Spleen (tissue), 11 donors: Measurements from ENCODE around the gene MFSD6L. TPM values are rescaled to one million over a fixed set of nuclear protein-coding genes. Genes with fewer than 3 reads are reported as not detected.

Experiments
- DNase-seq: peaks from one replicate; pipeline ENCODE4 v3.0.0-alpha.2; 2020
- H3K27ac ChIP-seq, 8 donors: fragments of 200-600 bp; sonication (generic) in 7 of 8; 1 replicate in 4 of 8; 2 replicates in 4 of 8; pipeline versions ENCODE4 v1.5.0 to v1.8.0; 2016 to 2021; ENCODE audit warnings: inconsistent platforms in 4 of 8, mild to moderate bottlenecking in 4 of 8, moderate library complexity in 1 of 8
- H3K27me3 ChIP-seq, 7 donors: fragments of 200-600 bp; sonication (generic) in 6 of 7; replicated peaks in 1 of 7; 1 replicate in 4 of 7; 2 replicates in 3 of 7; pipeline versions ENCODE4 v1.5.0 to v1.8.0; 2016 to 2021; ENCODE audit warnings: inconsistent platforms in 3 of 7, mild to moderate bottlenecking in 1 of 7
- H3K36me3 ChIP-seq, 6 donors: fragments of 200-600 bp; sonication (generic) in 5 of 6; 1 replicate in 4 of 6; 2 replicates in 2 of 6; pipeline versions ENCODE4 v1.5.0 to v1.8.0; 2016 to 2021; ENCODE audit warnings: inconsistent platforms in 2 of 6
- H3K4me1 ChIP-seq, 6 donors: fragments of 200-600 bp; sonication (generic) in 5 of 6; 1 replicate in 3 of 6; 2 replicates in 3 of 6; pipeline versions ENCODE4 v1.5.0 to v1.8.0; 2016 to 2021; ENCODE audit warnings: inconsistent platforms in 3 of 6
- H3K4me3 ChIP-seq, 8 donors: fragments of 200-600 bp; sonication (generic) in 7 of 8; 1 replicate in 4 of 8; 2 replicates in 4 of 8; pipeline versions ENCODE4 v1.5.0 to v1.8.0; 2016 to 2021; ENCODE audit warnings: inconsistent platforms in 4 of 8, mild to moderate bottlenecking in 4 of 8, moderate library complexity in 2 of 8
- H3K9me3 ChIP-seq, 8 donors: fragments of 200-600 bp; sonication (generic) in 7 of 8; 1 replicate in 4 of 8; 2 replicates in 4 of 8; pipeline versions ENCODE4 v1.5.0 to v1.8.0; 2016 to 2021; ENCODE audit warnings: inconsistent platforms in 4 of 8
- CTCF ChIP-seq, 11 experiments: fragments of 200-600 bp in 7 of 11; fragments of 450-650 bp in 4 of 11; sonication (generic) in 4 of 11; IDR thresholded peaks in 8 of 11; conservative IDR thresholded peaks in 3 of 11; 1 replicate in 7 of 11; 2 replicates in 4 of 11; pipeline versions ENCODE4 v1.4.0 to v1.8.0; 2016 to 2021; ENCODE audit warnings: antibody characterized with exemption in 11 of 11, inconsistent platforms in 4 of 11, mild to moderate bottlenecking in 1 of 11
- POLR2A ChIP-seq, 3 donors: fragments of 450-650 bp; IDR thresholded peaks; one replicate each; pipeline ENCODE4 v1.5.1; 2017; ENCODE audit warnings: antibody characterized with exemption in 3 of 3, mild to moderate bottlenecking in 1 of 3
- POLR2AphosphoS5 ChIP-seq, 3 donors: sonication (generic); formaldehyde crosslinking; IDR thresholded peaks; one replicate each; pipeline ENCODE4 v1.5.1; 2017; ENCODE audit warnings: antibody characterized with exemption in 3 of 3
- WGBS, 5 donors: extraction: QIAGEN DNeasy Blood & Tissue Kit in 3 of 5; methylation state at CpG; one replicate each; pipeline versions ENCODE4 v1.1.5 to v1.1.7; 2013 to 2018; 5-methylcytosine and 5-hydroxymethylcytosine counted together
- intact Hi-C: fragments of 100-400 bp; cut with DNase I; formaldehyde crosslinking; loops from one replicate; pipeline ENCODE4 v1.15.0; 2023; ENCODE audit warnings: low total_unique reads
- polyA plus RNA-seq, 3 donors: library from polyadenylated mRNA; stranded (reverse); fragments of 200-250 nt; gene quantifications; one replicate each; pipeline ENCODE4 v1.2.1, GENCODE V29; 2013
- total RNA-seq, 7 donors: library from RNA; depleted of rRNA in 3 of 7; stranded (reverse); fragments of >200 nt in 3 of 7; fragmentation: NEBNext Ultra II Directional in 4 of 7; extraction: Animal tissue kit (Norgen Biotek cat#: 25700) in 4 of 7; gene quantifications; one replicate each; pipeline versions ENCODE4 v1.1.0 to v1.2.1, GENCODE V29; 2016 to 2021
- donor health status: healthy with polysubstance abuse.
- donor health status: DM: no; HTN: no; CAD: no; lungs with moderate emphysema.
- donor health status: DM: no; HTN: no; CAD: no.
- donor health status: Bipolar disorder and iron deficiency.
- donor health status: healthy.
- donor health status: DM: no; HTN: no; CAD: no.
- donor health status: DM: yes; HTN: yes; CAD: no.

MFSD6L gene
- total and polyA plus RNA-seq, 10 donors: 0.12 to 1.0 (median 0.37) TPM

DNA sequence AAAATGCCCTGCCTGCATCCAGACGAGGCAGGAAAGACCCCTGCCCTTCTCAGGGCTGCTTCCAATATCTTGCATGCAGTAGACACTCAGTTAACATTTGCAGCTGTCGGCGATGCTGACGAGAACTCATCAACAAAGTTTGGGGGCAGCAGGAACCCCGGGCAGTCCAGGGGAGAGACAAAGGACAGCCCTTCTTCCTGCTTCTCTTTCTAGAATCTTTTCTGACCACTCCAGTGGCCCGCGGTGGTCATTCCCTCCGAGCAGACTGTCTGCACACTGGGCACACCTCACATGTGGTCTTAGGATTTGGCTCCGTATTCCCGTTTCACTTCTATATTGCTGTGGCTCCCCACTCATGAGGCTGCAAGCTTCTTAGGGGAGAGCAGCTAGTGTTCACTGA is 31.0 kb upstream of the MFSD6L start:
- H3K4me3 ChIP-seq: no peak overlapping the region
- H3K9me3 ChIP-seq: peaks cover 0 to 2% (median under 1%) of the 10 kb centered on the region in 8 donors
- H3K4me1 ChIP-seq: peaks cover 0 to 4% (median 0%) of the 10 kb centered on the region in 6 donors
- peaks cover 0 to 22% (median 0%) of the 10 kb centered on the region in 7 donors for H3K27me3 ChIP-seq
- intact Hi-C loops: no loop called here
- 85 to 92% (median 86%) methylated on average over 10 of the region's 10 CpGs for WGBS, 5 donors
- DNase-seq: no peak
- no peak overlapping the region for H3K27ac ChIP-seq
- peaks cover 0 to 15% (median 0%) of the 10 kb centered on the region in 6 donors for H3K36me3 ChIP-seq
- TF ChIP-seq POLR2A (IDR thresholded peaks at IDR 0.05) (no peak), POLR2AphosphoS5 (IDR thresholded peaks at IDR 0.05) (no peak), CTCF (IDR thresholded peaks at IDR 0.05 in 8 of 11, conservative IDR thresholded peaks at IDR 0.05 in 3 of 11) (no peak)

DNA sequence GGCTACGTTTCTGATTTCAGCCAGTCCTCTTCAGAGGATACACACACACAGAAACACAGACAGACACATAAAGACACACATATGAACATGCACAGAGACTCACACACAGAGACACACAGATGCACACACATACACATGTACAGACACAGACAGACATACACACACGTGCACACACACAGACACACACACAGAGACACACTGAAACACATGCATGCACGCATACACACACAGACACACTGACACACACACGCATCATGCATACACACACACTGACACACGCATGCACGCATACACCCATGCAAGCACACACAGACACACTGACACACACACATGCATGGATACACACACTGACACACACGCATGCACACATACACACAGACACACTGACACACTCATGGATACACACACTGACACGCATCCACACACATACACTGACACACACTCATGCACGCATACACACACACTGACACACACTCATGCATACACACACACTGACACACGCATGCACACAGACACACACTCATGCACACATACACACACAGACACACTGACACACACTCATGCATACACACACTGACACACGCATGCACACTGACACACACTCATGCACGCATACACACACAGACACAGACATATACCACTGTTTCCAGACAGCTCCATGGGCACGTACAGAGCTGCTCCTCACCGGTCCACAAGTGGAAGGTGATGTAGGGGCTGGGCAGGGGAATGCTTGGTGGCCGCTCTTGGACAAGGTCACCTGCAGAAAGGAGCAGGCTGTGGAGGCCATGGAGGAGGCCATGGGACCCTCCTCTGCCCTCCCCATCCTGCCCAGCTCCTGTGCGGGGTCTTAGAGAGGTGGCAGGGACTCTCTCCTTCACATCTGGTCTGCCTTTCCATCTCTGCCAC is 30.1 kb upstream of the MFSD6L start:
- intact Hi-C loops: no loop called here
- Histone ChIP-seq H3K27ac (no peak overlapping the region), H3K9me3 (peaks cover 0 to 11% (median 8%) of the 10 kb centered on the region in 8 donors), H3K27me3 (peaks cover 0 to 22% (median 0%) of the 10 kb centered on the region in 7 donors), H3K36me3 (peaks cover 0 to 7% (median 0%) of the 10 kb centered on the region in 6 donors), H3K4me3 (no peak overlapping the region), H3K4me1 (peaks cover 0 to 4% (median 0%) of the 10 kb centered on the region in 6 donors)
- TF ChIP-seq POLR2A (IDR thresholded peaks at IDR 0.05) (no peak), CTCF (IDR thresholded peaks at IDR 0.05 in 8 of 11, conservative IDR thresholded peaks at IDR 0.05 in 3 of 11) (no peak)
- no peak for DNase-seq
- 84 to 94% (median 92%) methylated on average over 12 to 16 of the region's 16 CpGs for WGBS, 5 donors

- no peak for TF ChIP-seq CTCF (IDR thresholded peaks at IDR 0.05 in 8 of 11, conservative IDR thresholded peaks at IDR 0.05 in 3 of 11)
- TF ChIP-seq POLR2A (IDR thresholded peaks at IDR 0.05): no peak
- TF ChIP-seq POLR2AphosphoS5 (IDR thresholded peaks at IDR 0.05): no peak
- 87 to 95% (median 93%) methylated on average over 12 to 20 of the region's 20 CpGs for WGBS, 5 donors
- H3K36me3 ChIP-seq: peaks cover 0 to 4% (median 0%) of the 10 kb centered on the region in 6 donors
- no peak overlapping the region for H3K27ac ChIP-seq
- DNase-seq: no peak
- H3K9me3 ChIP-seq: peaks cover 0 to 17% (median 11%) of the 10 kb centered on the region in 8 donors
- H3K4me1 ChIP-seq: peaks cover 0 to 4% (median 0%) of the 10 kb centered on the region in 6 donors
- no peak overlapping the region for H3K4me3 ChIP-seq
- peaks cover 0 to 21% (median 0%) of the 10 kb centered on the region in 7 donors for H3K27me3 ChIP-seq
- intact Hi-C loops: no loop called here
These were observed 29.3 kb upstream of the MFSD6L start for GRCh38 chr17:8828517-8828875.

- WGBS, 5 donors: 77 to 87% (median 80%) methylated on average over 19 of the region's 19 CpGs
- Histone ChIP-seq H3K4me1 (peaks cover 0 to 4% (median 0%) of the 10 kb centered on the region in 6 donors), H3K36me3 (peaks cover 0 to 16% (median 0%) of the 10 kb centered on the region in 6 donors), H3K27ac (no peak overlapping the region), H3K27me3 (peaks cover 0 to 12% (median 0%) of the 10 kb centered on the region in 7 donors), H3K4me3 (no peak overlapping the region), H3K9me3 (peaks cover 0 to 17% (median 11%) of the 10 kb centered on the region in 8 donors)
- no peak for DNase-seq
- intact Hi-C loops: no loop called here
- no peak for TF ChIP-seq POLR2AphosphoS5 (IDR thresholded peaks at IDR 0.05)
- TF ChIP-seq CTCF (IDR thresholded peaks at IDR 0.05 in 8 of 11, conservative IDR thresholded peaks at IDR 0.05 in 3 of 11): no peak
- TF ChIP-seq POLR2A (IDR thresholded peaks at IDR 0.05): no peak
These were observed 27.8 kb upstream of the MFSD6L start for GRCh38 chr17:8826808-8827435.
